HepG2 (cell line): ENCODE measurements around the gene HSPA1L. TPM values are rescaled to one million over a fixed set of nuclear protein-coding genes. Genes with fewer than 3 reads are reported as not detected.

Experiments
- ATM ChIP-seq: fragments of 450-650 bp; IDR thresholded peaks from 2 replicates; pipeline ENCODE4 v1.7.1; 2017; ENCODE audit warnings: mild to moderate bottlenecking, borderline replicate concordance
- GTF2F1 ChIP-seq: fragments of 150-350 bp; IDR thresholded peaks from 2 replicates; pipeline ENCODE4 v1.6.1; 2014; ENCODE audit warnings: low read length
- JUND ChIP-seq: sonication (generic); formaldehyde crosslinking; IDR thresholded peaks from 2 replicates; pipeline ENCODE4 v1.8.0; 2022; ENCODE audit warnings: mild to moderate bottlenecking, missing genetic modification reagents
- MAFF ChIP-seq: IDR thresholded peaks from 2 replicates; pipeline ENCODE4 v1.6.1; 2011; ENCODE audit warnings: low read depth, low read length, improper control_type of control experiment
- ZNF12 ChIP-seq: sonication (generic); formaldehyde crosslinking; IDR thresholded peaks from 2 replicates; pipeline ENCODE4 v1.5.0; 2020; ENCODE audit warnings: missing genetic modification reagents
- ZNF143 ChIP-seq: sonication (generic); formaldehyde crosslinking; IDR thresholded peaks from 2 replicates; pipeline ENCODE4 v1.4.0; 2020; ENCODE audit warnings: missing genetic modification reagents
- ZNF207 ChIP-seq: fragments of 450-650 bp; IDR thresholded peaks from 2 replicates; pipeline ENCODE4 v1.6.1; 2016; ENCODE audit warnings: antibody characterized with exemption, borderline replicate concordance
- ZNF335 ChIP-seq: sonication (generic); formaldehyde crosslinking; IDR thresholded peaks from 2 replicates; pipeline ENCODE4 v1.4.0; 2020; ENCODE audit warnings: missing genetic modification reagents
- ZNF350 ChIP-seq: sonication (generic); formaldehyde crosslinking; IDR thresholded peaks from 2 replicates; pipeline ENCODE4 v1.4.0; 2020; ENCODE audit warnings: mild to moderate bottlenecking, low read depth, missing genetic modification reagents, borderline replicate concordance
- ZNF577 ChIP-seq: sonication (generic); formaldehyde crosslinking; IDR thresholded peaks from 2 replicates; pipeline ENCODE4 v1.4.0; 2020; ENCODE audit warnings: mild to moderate bottlenecking, low read depth, missing genetic modification reagents, borderline replicate concordance
- ZNF780A ChIP-seq: sonication (generic); formaldehyde crosslinking; IDR thresholded peaks from 2 replicates; pipeline ENCODE4 v1.8.0; 2022; ENCODE audit warnings: mild to moderate bottlenecking, missing genetic modification reagents, moderate library complexity
- polyA plus RNA-seq, 8 experiments: library from polyadenylated mRNA; depleted of rRNA in 3 of 8; stranded (reverse) in 7 of 8; unstranded in 1 of 8; fragments of >200 nt; fragmentation: Illumina TruSeq in 4 of 8; extraction: Trizol in 4 of 8; gene quantifications; 2 replicates each; pipeline versions ENCODE4 v1.2.1 to v1.2.3, GENCODE V29; 2011 to 2016; ENCODE audit warnings: low read depth in 4 of 8, missing spikeins in 1 of 8, mixed read lengths in 1 of 8; ENCODE audit not compliant: insufficient read depth in 1 of 8
- total RNA-seq, 5 experiments: library from RNA; depleted of rRNA; stranded (reverse); fragments of >200 nt; fragmentation: Illumina TruSeq; extraction: Trizol; gene quantifications; 2 replicates each; pipeline ENCODE4 v1.2.3, GENCODE V29; 2016; ENCODE audit warnings: low read depth in 1 of 5
- TF ChIP-seq, protein P1 (sequence below): sonication (generic); formaldehyde crosslinking; IDR thresholded peaks from 2 replicates; pipeline ENCODE4 v1.4.0; 2020; ENCODE audit warnings: missing genetic modification reagents
- TF ChIP-seq, protein P2 (sequence below): sonication (generic); formaldehyde crosslinking; IDR thresholded peaks from 2 replicates; pipeline ENCODE4 v1.8.0; 2022; ENCODE audit warnings: missing genetic modification reagents, mild to moderate bottlenecking, moderate library complexity, borderline replicate concordance
- TF ChIP-seq, protein P3 (sequence below): sonication (generic); formaldehyde crosslinking; IDR thresholded peaks from 2 replicates; pipeline ENCODE4 v1.4.0; 2020; ENCODE audit warnings: missing genetic modification reagents
- TF ChIP-seq, protein P4 (sequence below): sonication (generic); formaldehyde crosslinking; IDR thresholded peaks from 2 replicates; pipeline ENCODE4 v1.5.1; 2020; ENCODE audit warnings: missing genetic modification reagents, mild to moderate bottlenecking, borderline replicate concordance
- TF ChIP-seq, protein P5 (sequence below): sonication (generic); formaldehyde crosslinking; IDR thresholded peaks from 2 replicates; pipeline ENCODE4 v1.8.1; 2023; ENCODE audit warnings: mild to moderate bottlenecking, missing genetic modification reagents, borderline replicate concordance

The HSPA1L gene
- total and polyA plus RNA-seq, 2 of the 13 experiments (the other 11 are each of a cell fraction or from before 2014, with no cell fraction given): 0.55 to 1.0 TPM

DNA sequence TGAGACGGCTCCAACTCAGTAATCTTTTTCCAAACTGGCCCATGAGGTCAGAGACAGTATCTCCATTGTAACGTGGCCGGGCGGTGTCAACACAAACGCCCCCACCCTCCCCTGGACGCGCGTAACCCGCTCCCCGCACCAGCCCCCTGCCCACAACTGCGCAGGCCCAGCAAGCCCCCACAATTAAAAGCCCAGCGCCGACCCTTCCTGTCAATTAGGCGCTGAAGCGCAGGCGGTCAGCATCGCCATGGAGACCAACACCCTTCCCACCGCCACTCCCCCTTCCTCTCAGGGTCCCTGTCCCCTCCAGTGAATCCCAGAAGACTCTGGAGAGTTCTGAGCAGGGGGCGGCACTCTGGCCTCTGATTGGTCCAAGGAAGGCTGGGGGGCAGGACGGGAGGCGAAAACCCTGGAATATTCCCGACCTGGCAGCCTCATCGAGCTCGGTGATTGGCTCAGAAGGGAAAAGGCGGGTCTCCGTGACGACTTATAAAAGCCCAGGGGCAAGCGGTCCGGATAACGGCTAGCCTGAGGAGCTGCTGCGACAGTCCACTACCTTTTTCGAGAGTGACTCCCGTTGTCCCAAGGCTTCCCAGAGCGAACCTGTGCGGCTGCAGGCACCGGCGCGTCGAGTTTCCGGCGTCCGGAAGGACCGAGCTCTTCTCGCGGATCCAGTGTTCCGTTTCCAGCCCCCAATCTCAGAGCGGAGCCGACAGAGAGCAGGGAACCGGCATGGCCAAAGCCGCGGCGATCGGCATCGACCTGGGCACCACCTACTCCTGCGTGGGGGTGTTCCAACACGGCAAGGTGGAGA lies at the start of gene HSPA1L, which contains the start of gene HSPA1A (continued):
- TF ChIP-seq, protein P1, sequence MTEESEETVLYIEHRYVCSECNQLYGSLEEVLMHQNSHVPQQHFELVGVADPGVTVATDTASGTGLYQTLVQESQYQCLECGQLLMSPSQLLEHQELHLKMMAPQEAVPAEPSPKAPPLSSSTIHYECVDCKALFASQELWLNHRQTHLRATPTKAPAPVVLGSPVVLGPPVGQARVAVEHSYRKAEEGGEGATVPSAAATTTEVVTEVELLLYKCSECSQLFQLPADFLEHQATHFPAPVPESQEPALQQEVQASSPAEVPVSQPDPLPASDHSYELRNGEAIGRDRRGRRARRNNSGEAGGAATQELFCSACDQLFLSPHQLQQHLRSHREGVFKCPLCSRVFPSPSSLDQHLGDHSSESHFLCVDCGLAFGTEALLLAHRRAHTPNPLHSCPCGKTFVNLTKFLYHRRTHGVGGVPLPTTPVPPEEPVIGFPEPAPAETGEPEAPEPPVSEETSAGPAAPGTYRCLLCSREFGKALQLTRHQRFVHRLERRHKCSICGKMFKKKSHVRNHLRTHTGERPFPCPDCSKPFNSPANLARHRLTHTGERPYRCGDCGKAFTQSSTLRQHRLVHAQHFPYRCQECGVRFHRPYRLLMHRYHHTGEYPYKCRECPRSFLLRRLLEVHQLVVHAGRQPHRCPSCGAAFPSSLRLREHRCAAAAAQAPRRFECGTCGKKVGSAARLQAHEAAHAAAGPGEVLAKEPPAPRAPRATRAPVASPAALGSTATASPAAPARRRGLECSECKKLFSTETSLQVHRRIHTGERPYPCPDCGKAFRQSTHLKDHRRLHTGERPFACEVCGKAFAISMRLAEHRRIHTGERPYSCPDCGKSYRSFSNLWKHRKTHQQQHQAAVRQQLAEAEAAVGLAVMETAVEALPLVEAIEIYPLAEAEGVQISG (CRISPR knock-in tag): peak; percentile 62
- TF ChIP-seq MAFF: no peak
- no peak for TF ChIP-seq ZNF350 (CRISPR knock-in tag)
- TF ChIP-seq, protein P2, sequence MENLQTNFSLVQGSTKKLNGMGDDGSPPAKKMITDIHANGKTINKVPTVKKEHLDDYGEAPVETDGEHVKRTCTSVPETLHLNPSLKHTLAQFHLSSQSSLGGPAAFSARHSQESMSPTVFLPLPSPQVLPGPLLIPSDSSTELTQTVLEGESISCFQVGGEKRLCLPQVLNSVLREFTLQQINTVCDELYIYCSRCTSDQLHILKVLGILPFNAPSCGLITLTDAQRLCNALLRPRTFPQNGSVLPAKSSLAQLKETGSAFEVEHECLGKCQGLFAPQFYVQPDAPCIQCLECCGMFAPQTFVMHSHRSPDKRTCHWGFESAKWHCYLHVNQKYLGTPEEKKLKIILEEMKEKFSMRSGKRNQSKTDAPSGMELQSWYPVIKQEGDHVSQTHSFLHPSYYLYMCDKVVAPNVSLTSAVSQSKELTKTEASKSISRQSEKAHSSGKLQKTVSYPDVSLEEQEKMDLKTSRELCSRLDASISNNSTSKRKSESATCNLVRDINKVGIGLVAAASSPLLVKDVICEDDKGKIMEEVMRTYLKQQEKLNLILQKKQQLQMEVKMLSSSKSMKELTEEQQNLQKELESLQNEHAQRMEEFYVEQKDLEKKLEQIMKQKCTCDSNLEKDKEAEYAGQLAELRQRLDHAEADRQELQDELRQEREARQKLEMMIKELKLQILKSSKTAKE: peak; percentile 37; the same call in 1 of the 2 replicates
- no peak for TF ChIP-seq ZNF207
- no peak; the same call in 1 of the 2 replicates for TF ChIP-seq GTF2F1
- no peak; the same call in 1 of the 2 replicates for TF ChIP-seq ZNF143
- no peak for TF ChIP-seq ZNF577 (CRISPR knock-in tag)
- TF ChIP-seq, protein P3, sequence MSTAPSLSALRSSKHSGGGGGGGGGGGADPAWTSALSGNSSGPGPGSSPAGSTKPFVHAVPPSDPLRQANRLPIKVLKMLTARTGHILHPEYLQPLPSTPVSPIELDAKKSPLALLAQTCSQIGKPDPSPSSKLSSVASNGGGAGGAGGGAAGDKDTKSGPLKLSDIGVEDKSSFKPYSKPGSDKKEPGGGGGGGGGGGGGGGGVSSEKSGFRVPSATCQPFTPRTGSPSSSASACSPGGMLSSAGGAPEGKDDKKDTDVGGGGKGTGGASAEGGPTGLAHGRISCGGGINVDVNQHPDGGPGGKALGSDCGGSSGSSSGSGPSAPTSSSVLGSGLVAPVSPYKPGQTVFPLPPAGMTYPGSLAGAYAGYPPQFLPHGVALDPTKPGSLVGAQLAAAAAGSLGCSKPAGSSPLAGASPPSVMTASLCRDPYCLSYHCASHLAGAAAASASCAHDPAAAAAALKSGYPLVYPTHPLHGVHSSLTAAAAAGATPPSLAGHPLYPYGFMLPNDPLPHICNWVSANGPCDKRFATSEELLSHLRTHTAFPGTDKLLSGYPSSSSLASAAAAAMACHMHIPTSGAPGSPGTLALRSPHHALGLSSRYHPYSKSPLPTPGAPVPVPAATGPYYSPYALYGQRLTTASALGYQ: 0 out of 2 replicates have a peak, but pooled peaks have one; percentile 16
- peak; percentile 81; the same call in 1 of the 2 replicates for TF ChIP-seq ZNF335 (CRISPR knock-in tag)
- TF ChIP-seq JUND: no peak
- TF ChIP-seq ZNF780A (CRISPR knock-in tag): no peak
- TF ChIP-seq ATM: no peak
- TF ChIP-seq, protein P4, sequence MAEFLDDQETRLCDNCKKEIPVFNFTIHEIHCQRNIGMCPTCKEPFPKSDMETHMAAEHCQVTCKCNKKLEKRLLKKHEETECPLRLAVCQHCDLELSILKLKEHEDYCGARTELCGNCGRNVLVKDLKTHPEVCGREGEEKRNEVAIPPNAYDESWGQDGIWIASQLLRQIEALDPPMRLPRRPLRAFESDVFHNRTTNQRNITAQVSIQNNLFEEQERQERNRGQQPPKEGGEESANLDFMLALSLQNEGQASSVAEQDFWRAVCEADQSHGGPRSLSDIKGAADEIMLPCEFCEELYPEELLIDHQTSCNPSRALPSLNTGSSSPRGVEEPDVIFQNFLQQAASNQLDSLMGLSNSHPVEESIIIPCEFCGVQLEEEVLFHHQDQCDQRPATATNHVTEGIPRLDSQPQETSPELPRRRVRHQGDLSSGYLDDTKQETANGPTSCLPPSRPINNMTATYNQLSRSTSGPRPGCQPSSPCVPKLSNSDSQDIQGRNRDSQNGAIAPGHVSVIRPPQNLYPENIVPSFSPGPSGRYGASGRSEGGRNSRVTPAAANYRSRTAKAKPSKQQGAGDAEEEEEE (CRISPR knock-in tag): 0 out of 2 replicates have a peak, but pooled peaks have one; percentile 39
- TF ChIP-seq ZNF12 (CRISPR knock-in tag): peak; percentile 34; the same call in 1 of the 2 replicates
- TF ChIP-seq, protein P5, sequence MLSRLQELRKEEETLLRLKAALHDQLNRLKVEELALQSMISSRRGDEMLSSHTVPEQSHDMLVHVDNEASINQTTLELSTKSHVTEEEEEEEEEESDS (CRISPR knock-in tag): no peak
